ENCODE measurements around the gene PLPP4.

DNA sequence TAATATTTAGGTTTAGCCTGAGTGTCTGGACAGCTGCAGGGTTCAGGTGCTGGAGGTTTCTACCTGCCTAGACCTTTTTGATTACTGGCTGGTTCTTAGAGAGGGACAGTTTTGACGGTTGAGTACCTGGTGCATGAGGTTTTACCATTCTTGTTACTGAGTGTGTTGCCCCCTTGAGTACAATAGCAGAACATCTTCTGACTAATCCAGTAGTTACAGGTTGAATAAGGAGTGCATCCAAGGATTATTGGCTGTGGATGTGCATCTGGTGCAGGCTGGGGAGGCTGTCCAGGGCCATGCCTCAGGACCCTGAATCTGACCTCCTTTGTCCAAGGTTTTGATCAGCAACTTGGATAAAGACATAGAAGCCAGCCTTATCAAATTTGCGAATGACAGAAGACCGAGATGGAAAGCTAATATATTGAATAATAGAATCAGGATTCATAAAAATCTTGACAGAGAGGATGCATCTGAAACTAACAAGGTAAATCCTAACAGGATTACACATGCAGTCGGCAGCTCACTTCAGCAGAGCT lies 23.1 kb downstream of the PLPP4 start:
- no peak for TF ChIP-seq POLR2A (IDR thresholded peaks at IDR 0.05)
- TF ChIP-seq, protein P1, sequence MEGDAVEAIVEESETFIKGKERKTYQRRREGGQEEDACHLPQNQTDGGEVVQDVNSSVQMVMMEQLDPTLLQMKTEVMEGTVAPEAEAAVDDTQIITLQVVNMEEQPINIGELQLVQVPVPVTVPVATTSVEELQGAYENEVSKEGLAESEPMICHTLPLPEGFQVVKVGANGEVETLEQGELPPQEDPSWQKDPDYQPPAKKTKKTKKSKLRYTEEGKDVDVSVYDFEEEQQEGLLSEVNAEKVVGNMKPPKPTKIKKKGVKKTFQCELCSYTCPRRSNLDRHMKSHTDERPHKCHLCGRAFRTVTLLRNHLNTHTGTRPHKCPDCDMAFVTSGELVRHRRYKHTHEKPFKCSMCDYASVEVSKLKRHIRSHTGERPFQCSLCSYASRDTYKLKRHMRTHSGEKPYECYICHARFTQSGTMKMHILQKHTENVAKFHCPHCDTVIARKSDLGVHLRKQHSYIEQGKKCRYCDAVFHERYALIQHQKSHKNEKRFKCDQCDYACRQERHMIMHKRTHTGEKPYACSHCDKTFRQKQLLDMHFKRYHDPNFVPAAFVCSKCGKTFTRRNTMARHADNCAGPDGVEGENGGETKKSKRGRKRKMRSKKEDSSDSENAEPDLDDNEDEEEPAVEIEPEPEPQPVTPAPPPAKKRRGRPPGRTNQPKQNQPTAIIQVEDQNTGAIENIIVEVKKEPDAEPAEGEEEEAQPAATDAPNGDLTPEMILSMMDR (IDR thresholded peaks at IDR 0.05) = no peak
